SJCRH30 (cell line): Measurements from ENCODE around the gene MEF2C. TPM values are rescaled to one million over a fixed set of nuclear protein-coding genes. Genes with fewer than 3 reads are reported as not detected.
"Not testable (repeated sequence)": the region's sequence is repeated elsewhere in the genome, so short reads cannot be mapped to it uniquely, and the experiment has no call there.

Source experiments
- DNase-seq, 2 experiments: peaks; one replicate each; pipeline ENCODE4 v3.0.0-alpha.2; 2015 to 2020
- H3K27ac ChIP-seq: fragments of 250-450 bp; sonication (Bioruptor Pico); 2 replicates; pipeline ENCODE4 v1.5.1; 2020; ENCODE audit warnings: mild to moderate bottlenecking, moderate library complexity
- H3K27me3 ChIP-seq: fragments of 250-450 bp; sonication (Bioruptor Pico); 2 replicates; pipeline ENCODE4 v1.5.1; 2020; ENCODE audit warnings: mild to moderate bottlenecking, moderate library complexity
- H3K36me3 ChIP-seq: fragments of 250-450 bp; sonication (Bioruptor Pico); 2 replicates; pipeline ENCODE4 v1.5.1; 2020; ENCODE audit warnings: mild to moderate bottlenecking, moderate library complexity
- H3K4me1 ChIP-seq: fragments of 250-450 bp; sonication (Bioruptor Pico); 2 replicates; pipeline ENCODE4 v1.5.1; 2020; ENCODE audit warnings: mild to moderate bottlenecking, moderate library complexity
- H3K4me3 ChIP-seq: fragments of 250-450 bp; sonication (Bioruptor Pico); 2 replicates; pipeline ENCODE4 v1.5.1; 2020; ENCODE audit warnings: mild to moderate bottlenecking, moderate library complexity
- H3K9me3 ChIP-seq: fragments of 250-450 bp; sonication (Bioruptor Pico); replicated peaks from 2 replicates; pipeline ENCODE4 v1.5.1; 2020; ENCODE audit warnings: mild to moderate bottlenecking, moderate library complexity
- total RNA-seq: library from RNA; depleted of rRNA; stranded (reverse); fragments of >200 nt; shearing (Covaris generic); gene quantifications from 2 replicates; pipeline ENCODE4 v1.2.3, GENCODE V29; 2014

Gene MEF2C
- total RNA-seq, 1 experiment from 2014 or later = 67.2 TPM

DNA sequence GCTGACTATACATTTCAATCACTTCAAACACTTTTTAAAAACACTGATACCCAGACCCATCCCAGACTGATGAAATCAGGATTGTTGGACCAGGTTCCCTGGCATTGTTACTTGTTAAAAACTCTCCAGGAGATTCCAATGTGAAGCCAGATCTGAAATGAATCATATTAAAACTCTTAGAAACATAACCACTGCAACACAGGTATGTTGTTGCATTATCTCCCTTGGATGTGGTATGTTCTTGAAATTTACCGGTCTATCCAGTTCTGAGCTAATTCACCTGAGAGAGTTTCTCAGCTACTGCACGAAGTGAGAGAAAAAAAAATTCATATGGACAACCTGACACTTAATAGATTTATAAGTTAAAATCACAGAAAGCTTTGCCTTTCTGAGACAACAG, 21.8 kb downstream of the MEF2C start:
- H3K27me3 ChIP-seq = no peaks in the 10 kb centered on the region
- peaks cover 36% of the 10 kb centered on the region for H3K36me3 ChIP-seq
- H3K9me3 ChIP-seq = no peaks in the 10 kb centered on the region
- H3K27ac ChIP-seq = no peak overlapping the region
- H3K4me3 ChIP-seq = no peak overlapping the region
- no peak for DNase-seq
- no peaks in the 10 kb centered on the region for H3K4me1 ChIP-seq

DNA sequence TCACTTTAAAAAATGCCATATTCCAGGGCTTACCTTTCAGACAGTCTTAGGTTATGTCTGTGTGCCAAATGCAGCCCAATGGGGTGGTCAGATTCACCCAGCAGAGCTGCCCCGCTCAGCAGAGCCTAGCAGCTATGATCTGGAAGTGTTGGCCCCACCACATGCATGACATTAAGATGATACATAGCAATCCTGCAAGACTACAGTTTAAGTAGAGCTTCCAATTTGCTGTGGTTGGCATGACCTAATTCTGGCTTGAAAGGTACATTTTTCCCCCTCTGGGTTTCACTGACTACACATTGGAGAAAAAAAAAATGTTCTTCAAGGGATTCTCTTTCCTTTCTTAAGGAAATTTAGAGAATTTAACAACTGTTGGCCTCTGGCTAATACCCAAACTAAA, 22.5 kb downstream of the MEF2C start:
- DNase-seq = no peak

DNA sequence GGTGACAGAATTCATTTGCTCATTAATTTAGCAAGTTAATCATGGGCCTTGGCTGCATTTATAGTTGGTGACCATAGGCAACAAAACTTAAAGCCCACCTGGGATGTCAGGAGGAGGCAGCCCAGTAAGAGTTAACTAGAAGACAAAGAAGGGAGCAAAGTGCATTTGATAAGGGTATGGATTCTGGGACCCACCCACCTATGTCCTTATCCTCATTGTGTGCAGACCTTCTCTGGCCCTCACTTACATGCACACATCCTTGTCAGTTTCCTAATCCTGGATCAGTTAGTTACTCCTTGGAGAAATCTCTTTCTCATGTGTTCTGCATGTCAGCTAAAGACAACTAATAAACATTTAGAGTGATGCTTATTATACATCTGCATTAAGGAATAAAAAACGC, 24.6 kb downstream of the MEF2C start:
- Histone ChIP-seq H3K4me1 (no peaks in the 10 kb centered on the region), H3K9me3 (no peaks in the 10 kb centered on the region), H3K4me3 (no peak overlapping the region), H3K27me3 (no peaks in the 10 kb centered on the region), H3K36me3 (peaks cover 40% of the 10 kb centered on the region), H3K27ac (no peak overlapping the region)
- DNase-seq = no peak

More for the DNA sequence above, 22.5 kb downstream of the MEF2C start:
- Histone ChIP-seq H3K27me3 (no peaks in the 10 kb centered on the region), H3K36me3 (peaks cover 37% of the 10 kb centered on the region), H3K9me3 (no peaks in the 10 kb centered on the region), H3K4me1 (no peaks in the 10 kb centered on the region), H3K4me3 (no peak overlapping the region), H3K27ac (no peak overlapping the region)

DNA sequence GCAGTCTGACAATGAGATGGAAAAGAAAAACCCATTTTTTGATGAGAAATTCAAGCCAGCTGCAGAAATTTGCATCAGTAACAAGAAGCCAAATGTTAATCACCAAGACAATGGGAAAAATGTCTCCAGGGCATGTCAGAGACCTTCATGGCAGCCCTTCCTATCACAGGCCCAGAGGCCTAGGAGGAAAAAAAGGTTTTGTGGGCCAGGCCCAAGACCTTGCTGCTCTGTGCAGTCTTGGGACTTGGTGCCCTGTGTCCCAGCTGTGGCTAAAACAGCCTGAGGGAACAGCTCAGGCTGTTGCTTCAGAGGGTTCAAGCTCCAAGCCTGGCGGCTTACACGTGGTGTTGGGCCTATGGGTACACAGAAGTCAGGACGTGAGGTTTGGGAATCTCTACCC, 26.6 kb downstream of the MEF2C start:
- H3K4me1 ChIP-seq, DNase-seq, H3K9me3 ChIP-seq, H3K4me3 ChIP-seq, H3K27ac ChIP-seq, H3K27me3 ChIP-seq: not testable (repeated sequence)
- H3K36me3 ChIP-seq = peaks cover 35% of the 10 kb centered on the region

DNA sequence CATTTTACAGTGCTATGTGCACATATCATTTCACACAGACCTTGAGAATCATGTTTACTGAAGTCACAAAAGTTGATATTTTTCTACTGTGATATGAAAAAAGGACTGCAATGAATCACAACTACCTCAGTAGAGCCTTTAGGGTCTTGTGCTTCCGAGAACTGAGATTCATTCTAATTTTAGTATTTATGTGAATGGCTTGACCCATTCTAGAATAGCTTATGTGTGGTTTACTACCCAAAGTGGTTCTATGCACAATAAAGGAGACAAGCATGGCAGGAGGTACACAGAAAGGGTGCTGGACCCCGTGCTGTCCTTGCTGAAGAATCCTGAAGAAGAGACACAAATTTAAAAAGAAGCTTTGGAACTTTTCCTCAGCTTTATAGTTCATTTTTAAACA, 28.2 kb downstream of the MEF2C start:
- Histone ChIP-seq H3K27me3 (no peaks in the 10 kb centered on the region), H3K4me3 (no peak overlapping the region), H3K4me1 (no peaks in the 10 kb centered on the region), H3K27ac (no peak overlapping the region), H3K36me3 (peaks cover 30% of the 10 kb centered on the region), H3K9me3 (no peaks in the 10 kb centered on the region)
- no peak for DNase-seq

DNA sequence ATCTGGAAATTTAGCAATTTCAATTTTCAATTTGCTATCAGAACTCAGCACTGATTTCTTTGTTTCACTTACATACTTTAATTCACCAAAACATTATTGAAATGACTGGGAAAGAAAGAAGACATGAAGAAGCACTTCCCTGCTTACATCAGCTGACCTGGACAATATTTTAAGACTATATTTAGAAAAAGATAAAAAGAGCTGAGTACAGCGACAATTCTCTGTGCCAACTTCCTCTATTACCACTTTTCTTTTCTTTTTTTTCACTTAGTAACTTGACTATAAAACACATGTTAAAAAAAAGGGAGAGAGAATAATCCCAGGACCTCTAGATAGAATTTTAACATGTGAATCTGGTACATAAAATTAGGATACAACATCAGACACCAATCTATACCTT, 35.6 kb downstream of the MEF2C start:
- Histone ChIP-seq H3K36me3 (peaks cover 10% of the 10 kb centered on the region), H3K27ac (no peak overlapping the region), H3K27me3 (no peaks in the 10 kb centered on the region), H3K4me1 (no peaks in the 10 kb centered on the region), H3K4me3 (no peak overlapping the region), H3K9me3 (no peaks in the 10 kb centered on the region)
- DNase-seq = no peak

DNA sequence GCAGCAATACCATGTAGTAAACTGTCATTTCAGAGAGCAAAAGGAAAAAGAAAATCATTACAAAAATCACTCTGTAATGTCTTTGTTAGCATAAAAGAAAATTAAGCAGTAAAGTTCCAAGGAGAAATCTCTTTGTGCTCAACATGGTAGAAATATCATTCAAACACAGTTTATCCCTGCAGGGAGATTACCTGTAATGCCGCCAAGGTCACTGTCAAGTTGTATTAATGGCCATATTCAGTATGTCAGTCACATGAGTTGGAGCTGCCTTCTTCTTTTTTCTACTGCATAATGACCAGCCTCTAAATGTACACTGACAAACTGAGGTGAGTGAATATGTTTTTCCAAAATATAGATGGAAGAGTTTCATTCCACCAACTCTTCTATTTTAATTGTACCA, 36.5 kb downstream of the MEF2C start:
- no peak for DNase-seq
- Histone ChIP-seq H3K4me3 (no peak overlapping the region), H3K27me3 (no peaks in the 10 kb centered on the region)

DNA sequence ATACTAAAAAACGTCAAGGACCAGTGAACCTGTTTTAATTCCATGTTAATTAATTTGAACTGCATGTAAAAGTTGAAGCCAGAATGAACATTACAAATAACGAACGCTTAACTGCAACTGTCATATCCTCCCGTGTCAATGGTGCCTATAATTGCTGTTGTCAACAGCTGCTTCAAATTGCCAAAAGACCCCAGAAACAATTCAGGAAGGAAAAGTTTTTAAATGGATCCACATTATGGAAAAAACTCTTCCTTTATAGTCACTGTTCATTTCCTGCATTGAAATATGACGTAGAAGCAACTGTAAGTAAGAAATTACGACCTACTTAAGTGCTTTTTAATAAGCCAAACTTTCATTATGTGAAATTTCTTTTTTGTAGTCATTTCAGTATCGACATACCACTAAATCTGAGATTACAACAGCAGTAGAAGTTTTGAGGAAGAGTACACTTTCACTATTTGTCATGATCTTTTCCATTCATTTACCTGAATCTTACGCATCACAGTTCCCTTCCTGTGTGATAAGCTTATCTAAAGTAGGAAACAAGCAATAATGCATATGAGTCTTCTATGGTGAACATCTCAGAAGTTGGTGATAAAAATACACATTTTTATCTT, 37.8 kb downstream of the MEF2C start:
- H3K4me3 ChIP-seq = no peak overlapping the region
- H3K4me1 ChIP-seq = no peaks in the 10 kb centered on the region
- DNase-seq = no peak
- H3K36me3 ChIP-seq = peaks cover 9% of the 10 kb centered on the region
- H3K27ac ChIP-seq = no peak overlapping the region
- no peaks in the 10 kb centered on the region for H3K9me3 ChIP-seq
- no peaks in the 10 kb centered on the region for H3K27me3 ChIP-seq

More for the DNA sequence above, 36.5 kb downstream of the MEF2C start:
- Histone ChIP-seq H3K36me3 (peaks cover 10% of the 10 kb centered on the region), H3K9me3 (no peaks in the 10 kb centered on the region), H3K4me1 (no peaks in the 10 kb centered on the region), H3K27ac (no peak overlapping the region)

DNA sequence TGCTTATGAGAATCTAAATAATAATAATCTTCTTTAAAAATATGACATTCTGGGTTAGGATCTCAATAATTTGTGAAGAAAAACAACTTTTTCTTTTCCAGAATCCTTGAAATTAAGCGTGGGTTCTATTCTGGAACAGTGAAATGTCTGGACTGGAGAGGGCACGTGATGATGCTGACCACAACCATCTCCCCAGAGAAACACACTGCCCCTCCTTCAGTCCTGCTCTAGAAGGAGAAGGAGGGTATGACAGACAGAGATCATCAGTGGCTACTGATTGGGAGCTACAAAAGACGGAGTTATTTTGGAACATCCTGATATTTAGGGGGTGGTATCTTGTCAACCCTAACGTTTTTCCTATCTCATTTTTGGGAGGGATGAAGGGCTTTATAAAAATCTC, 40.2 kb downstream of the MEF2C start:
- DNase-seq = no peak

DNA sequence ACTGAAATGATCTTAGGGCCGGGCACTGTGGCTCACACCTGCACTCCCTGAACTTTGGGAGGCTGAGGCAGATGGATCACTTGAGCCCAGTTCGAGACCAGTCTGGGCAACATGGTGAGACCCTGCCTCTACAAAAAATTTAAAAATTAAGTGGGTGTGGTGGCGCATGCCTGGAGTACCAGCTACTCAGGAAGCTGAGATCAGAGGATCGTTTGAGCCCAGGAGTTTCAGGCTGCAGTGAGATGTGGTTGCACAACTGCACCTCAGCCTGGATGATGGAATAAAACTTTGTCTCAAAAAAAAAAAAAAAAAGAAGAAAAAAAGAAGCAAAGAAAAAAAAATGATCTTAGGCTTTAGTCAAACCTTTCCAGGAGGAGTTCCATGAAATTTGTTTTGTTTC, 41.8 kb downstream of the MEF2C start:
- H3K36me3 ChIP-seq = peaks cover 14% of the 10 kb centered on the region
- no peak for DNase-seq
- H3K4me1 ChIP-seq = no peaks in the 10 kb centered on the region
- H3K27me3 ChIP-seq = no peaks in the 10 kb centered on the region
- H3K9me3 ChIP-seq = no peaks in the 10 kb centered on the region
- no peak overlapping the region for H3K4me3 ChIP-seq
- no peak overlapping the region for H3K27ac ChIP-seq

More for the DNA sequence above, 40.2 kb downstream of the MEF2C start:
- no peak overlapping the region for H3K27ac ChIP-seq
- H3K4me1 ChIP-seq = no peaks in the 10 kb centered on the region
- H3K36me3 ChIP-seq = peaks cover 10% of the 10 kb centered on the region
- no peaks in the 10 kb centered on the region for H3K9me3 ChIP-seq
- H3K27me3 ChIP-seq = no peaks in the 10 kb centered on the region
- no peak overlapping the region for H3K4me3 ChIP-seq

DNA sequence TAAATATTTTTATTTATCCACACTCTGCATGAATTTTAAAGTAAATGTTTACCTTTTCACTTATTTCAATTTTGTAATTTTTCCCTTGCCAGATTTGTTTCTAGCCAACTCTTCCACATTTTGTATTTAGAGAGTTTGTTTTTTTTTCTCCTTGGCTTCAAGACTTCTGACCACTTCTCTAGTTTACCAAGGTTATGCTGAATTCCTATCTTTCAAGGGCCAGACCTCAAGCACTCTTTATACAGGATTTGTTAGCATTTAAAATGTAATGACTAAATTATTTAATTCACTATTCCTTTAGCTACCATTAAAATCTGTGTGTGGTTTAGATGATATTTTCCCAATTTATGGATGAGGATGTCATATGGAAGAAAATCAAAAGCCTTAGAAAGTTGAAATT, 42.5 kb downstream of the MEF2C start:
- Histone ChIP-seq H3K27ac (no peak overlapping the region), H3K9me3 (no peaks in the 10 kb centered on the region), H3K4me1 (no peaks in the 10 kb centered on the region), H3K4me3 (no peak overlapping the region), H3K27me3 (no peaks in the 10 kb centered on the region), H3K36me3 (peaks cover 15% of the 10 kb centered on the region)
- DNase-seq = no peak

DNA sequence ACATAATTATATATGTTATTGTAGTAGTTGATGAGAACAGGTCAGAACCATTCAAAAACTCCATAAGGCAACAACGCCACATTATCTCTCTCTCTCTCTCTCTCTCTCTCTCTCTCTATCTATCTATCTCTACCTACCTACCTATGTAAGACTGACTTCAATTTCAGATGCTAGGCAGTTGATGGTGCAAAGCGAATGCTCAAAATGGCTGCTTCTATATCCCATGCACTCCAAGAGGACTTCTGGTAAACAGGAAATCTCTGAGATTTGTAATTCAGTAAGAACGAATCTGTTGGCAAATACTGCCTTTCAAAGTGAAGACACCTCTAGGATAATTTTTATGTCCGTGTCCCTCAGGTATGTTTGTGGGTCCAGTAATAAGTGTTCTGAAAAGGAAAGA, 43.7 kb downstream of the MEF2C start:
- H3K27me3 ChIP-seq = no peaks in the 10 kb centered on the region
- H3K9me3 ChIP-seq = no peaks in the 10 kb centered on the region
- peaks cover 12% of the 10 kb centered on the region for H3K36me3 ChIP-seq
- H3K27ac ChIP-seq = no peak overlapping the region
- no peaks in the 10 kb centered on the region for H3K4me1 ChIP-seq
- no peak for DNase-seq
- no peak overlapping the region for H3K4me3 ChIP-seq

DNA sequence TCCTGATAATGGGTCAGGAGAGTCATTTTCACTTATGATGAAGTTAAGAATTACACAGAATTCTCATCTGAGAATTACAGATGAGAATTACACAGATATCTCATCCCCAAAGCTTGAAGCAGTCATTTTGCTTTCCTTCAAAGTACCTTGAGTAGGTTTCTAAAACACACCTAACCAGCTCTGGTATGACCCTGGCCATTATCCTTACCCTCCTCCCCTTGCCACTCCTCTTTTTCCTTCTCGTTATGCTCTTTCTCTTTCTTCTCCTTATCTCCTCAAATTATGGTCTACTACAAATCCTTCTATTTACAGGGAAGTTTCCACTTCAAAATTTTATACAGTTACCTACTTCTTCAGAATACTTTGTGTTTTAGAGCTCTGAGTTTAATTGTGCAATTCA, 44.5 kb downstream of the MEF2C start:
- Histone ChIP-seq H3K36me3 (peaks cover 12% of the 10 kb centered on the region), H3K4me1 (no peaks in the 10 kb centered on the region), H3K27ac (no peak overlapping the region), H3K4me3 (no peak overlapping the region), H3K27me3 (no peaks in the 10 kb centered on the region), H3K9me3 (no peaks in the 10 kb centered on the region)
- DNase-seq = no peak

DNA sequence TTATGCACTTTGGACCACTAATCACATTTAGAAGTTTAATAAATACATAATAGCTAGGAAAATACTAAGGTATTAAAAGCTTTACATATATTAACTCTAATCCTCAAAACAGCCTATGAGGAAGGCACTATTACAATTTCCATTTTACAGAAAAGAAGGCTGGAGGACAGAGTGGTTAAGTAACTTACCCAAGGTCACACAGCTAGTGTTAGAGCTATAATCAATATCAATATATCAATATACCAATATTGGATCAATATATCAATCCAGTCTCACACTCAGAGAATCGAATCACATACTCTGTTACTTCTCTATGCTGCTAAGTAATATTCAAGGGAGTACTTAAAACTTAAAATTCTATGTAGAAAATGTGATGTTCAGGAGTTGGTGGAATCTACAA, 45.2 kb downstream of the MEF2C start:
- Histone ChIP-seq H3K4me1 (no peaks in the 10 kb centered on the region), H3K27me3 (no peaks in the 10 kb centered on the region), H3K27ac (no peak overlapping the region), H3K36me3 (peaks cover 10% of the 10 kb centered on the region), H3K4me3 (no peak overlapping the region), H3K9me3 (no peaks in the 10 kb centered on the region)
- no peak for DNase-seq

DNA sequence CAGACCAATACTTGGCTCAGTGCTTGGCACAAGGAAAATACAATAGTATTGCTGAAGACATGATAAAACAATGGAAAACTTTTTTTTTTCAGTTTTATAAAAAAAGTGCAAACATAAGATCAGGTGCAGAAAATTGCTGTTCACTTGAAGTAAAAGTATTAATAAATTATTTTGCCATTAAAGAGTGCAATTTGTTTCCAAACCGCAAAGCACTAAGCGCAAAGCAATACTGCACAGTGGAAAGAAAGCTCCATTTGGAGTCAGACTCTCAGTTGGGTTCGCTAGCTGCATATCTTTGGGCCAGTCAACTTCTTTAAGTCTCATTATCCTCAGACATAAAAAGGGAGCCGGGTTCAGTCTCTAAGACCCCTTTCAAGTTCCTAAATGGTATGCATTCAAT, 45.8 kb downstream of the MEF2C start:
- Histone ChIP-seq H3K36me3 (peaks cover 10% of the 10 kb centered on the region), H3K9me3 (no peaks in the 10 kb centered on the region), H3K27me3 (no peaks in the 10 kb centered on the region), H3K4me3 (no peak overlapping the region), H3K4me1 (no peaks in the 10 kb centered on the region), H3K27ac (no peak overlapping the region)
- DNase-seq = no peak

DNA sequence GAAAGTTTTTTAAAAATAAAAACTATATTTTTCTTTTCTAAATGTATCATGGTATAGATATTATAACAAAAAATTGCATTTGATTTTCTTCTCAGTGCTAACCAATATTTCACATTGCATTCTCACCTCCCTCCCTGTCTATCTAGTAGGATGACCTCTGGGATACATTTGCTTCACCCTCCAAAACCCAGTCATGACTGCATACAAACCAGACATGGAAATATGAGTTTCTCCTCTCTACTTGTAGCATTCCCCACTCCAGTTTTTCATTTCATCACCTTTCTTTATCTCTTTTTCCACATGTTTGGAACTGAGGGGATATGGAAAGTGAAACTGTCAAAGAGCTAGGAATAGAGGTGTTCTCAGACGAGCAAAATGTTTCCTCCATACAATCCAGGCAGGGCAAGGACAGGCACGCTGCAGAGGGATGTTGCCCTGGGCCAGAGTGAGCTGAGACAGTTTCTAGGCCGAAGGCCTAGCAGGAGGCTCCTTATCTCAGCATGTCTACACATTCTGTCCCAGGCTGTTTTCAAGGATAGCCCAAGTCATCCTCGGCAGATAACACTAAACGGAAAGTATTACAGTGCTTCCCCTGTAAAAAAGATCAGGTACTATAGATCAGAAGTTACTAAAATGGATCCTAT, 46.7 kb downstream of the MEF2C start:
- Histone ChIP-seq H3K36me3 (peaks cover 10% of the 10 kb centered on the region), H3K9me3 (no peaks in the 10 kb centered on the region), H3K4me1 (no peaks in the 10 kb centered on the region), H3K27me3 (no peaks in the 10 kb centered on the region), H3K4me3 (no peak overlapping the region), H3K27ac (no peak overlapping the region)
- DNase-seq = no peak
